Mesothelial cell of epicardium (in vitro differentiated cells): ENCODE results near the gene ZNF23. TPM values are rescaled to one million over a fixed set of nuclear protein-coding genes. Genes with fewer than 3 reads are reported as not detected.

ENCODE experiments used
- DNase-seq, 2 experiments: peaks; one replicate each; pipeline ENCODE4 v3.0.0; 2021; ENCODE audit warnings: low spot score in 2 of 2; ENCODE audit not compliant: unreplicated experiment in 2 of 2
- H3K27ac Mint-ChIP-seq: 2 replicates; pipeline ENCODE4 v1.8.0; 2021; ENCODE audit warnings: mixed read lengths
- H3K27me3 Mint-ChIP-seq: 2 replicates; pipeline ENCODE4 v1.8.0; 2021; ENCODE audit warnings: low read depth, mixed read lengths
- H3K36me3 Mint-ChIP-seq: 2 replicates; pipeline ENCODE4 v1.8.0; 2021; ENCODE audit warnings: mixed read lengths
- H3K4me1 Mint-ChIP-seq: 2 replicates; pipeline ENCODE4 v1.8.0; 2021; ENCODE audit warnings: mixed read lengths
- H3K4me3 Mint-ChIP-seq: 2 replicates; pipeline ENCODE4 v1.8.0; 2021; ENCODE audit warnings: mild to moderate bottlenecking, moderate library complexity, mixed read lengths
- H3K9me3 Mint-ChIP-seq: 2 replicates; pipeline ENCODE4 v1.8.0; 2021; ENCODE audit warnings: mixed read lengths
- total RNA-seq: library from RNA; stranded (reverse); gene quantifications from 3 replicates; pipeline ENCODE4 v1.2.1, GENCODE V29; 2021
- TF ChIP-seq, protein P1 (sequence below): fragments of 200-600 bp; sonication (generic); IDR thresholded peaks from one replicate; pipeline ENCODE4 v1.5.0; 2021; ENCODE audit warnings: antibody characterized with exemption; ENCODE audit not compliant: unreplicated experiment

Gene ZNF23
- total RNA-seq, 1 donor from 2014 or later: 12.8 TPM

DNA sequence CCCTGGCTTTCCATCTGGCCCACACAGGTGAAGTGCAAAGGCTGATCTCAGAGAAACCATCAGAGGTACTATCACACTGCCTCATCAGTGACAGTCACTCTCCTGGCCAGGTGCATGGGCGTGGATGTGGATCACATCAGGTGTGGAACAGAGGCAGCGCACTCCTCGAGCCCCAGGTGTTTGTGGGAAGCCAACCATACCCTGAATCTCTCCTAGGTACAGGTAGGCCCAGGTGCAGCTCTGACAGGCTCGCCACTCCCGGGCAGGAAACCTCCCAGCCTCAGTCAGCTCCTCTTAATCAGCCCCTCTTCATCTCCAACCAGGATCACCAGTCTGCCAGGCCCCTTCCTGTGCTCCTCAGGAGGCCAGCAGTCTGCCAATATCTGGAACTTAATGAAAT lies 51.9 kb downstream of the ZNF23 start:
- DNase-seq: no peak
- Mint-ChIP-seq H3K27me3 (peaks cover 57% of the 10 kb centered on the region), H3K4me1 (peaks cover 10% of the 10 kb centered on the region), H3K36me3 (no peaks in the 10 kb centered on the region), H3K4me3 (no peak overlapping the region), H3K27ac (no peak overlapping the region), H3K9me3 (no peaks in the 10 kb centered on the region)
- TF ChIP-seq, protein P1, sequence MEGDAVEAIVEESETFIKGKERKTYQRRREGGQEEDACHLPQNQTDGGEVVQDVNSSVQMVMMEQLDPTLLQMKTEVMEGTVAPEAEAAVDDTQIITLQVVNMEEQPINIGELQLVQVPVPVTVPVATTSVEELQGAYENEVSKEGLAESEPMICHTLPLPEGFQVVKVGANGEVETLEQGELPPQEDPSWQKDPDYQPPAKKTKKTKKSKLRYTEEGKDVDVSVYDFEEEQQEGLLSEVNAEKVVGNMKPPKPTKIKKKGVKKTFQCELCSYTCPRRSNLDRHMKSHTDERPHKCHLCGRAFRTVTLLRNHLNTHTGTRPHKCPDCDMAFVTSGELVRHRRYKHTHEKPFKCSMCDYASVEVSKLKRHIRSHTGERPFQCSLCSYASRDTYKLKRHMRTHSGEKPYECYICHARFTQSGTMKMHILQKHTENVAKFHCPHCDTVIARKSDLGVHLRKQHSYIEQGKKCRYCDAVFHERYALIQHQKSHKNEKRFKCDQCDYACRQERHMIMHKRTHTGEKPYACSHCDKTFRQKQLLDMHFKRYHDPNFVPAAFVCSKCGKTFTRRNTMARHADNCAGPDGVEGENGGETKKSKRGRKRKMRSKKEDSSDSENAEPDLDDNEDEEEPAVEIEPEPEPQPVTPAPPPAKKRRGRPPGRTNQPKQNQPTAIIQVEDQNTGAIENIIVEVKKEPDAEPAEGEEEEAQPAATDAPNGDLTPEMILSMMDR: no peak

DNA sequence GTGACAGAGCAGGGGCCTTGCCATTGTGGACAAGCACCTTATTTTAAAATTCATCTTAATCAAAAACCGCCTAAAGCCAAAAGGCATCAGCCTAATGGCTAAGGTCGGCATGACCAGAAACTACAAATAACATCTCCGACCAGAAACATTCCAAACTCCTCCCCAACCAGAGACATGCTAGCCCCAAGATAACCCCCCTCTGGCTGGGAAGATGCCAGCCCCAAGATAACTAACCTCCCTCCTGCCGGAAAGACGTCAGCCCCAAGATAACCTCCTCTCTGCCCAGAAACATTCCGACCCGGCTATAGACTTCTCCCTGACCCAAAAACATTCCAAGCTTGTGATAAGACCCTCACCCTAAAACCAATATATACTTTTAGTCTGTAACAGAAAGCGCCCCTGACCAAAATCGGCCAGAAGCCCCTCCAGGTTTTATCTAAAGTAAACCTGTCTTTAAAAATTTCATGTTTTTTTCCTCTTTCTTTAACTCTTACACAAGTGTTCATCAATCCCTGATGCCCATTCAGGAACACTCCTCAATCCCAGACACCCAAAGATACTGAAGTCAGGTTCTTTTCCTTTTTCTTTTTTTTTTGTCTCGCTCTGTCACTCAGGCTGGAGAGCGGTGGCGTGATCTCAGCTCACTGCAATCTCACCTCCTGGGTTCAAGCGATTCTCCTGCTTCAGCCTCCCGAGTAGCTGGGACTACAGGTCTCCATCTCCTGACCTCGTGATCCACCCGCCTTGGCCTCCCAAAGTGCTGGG lies 52.9 kb downstream of the ZNF23 start:
- Mint-ChIP-seq H3K36me3 (no peaks in the 10 kb centered on the region), H3K9me3 (peaks cover 7% of the 10 kb centered on the region), H3K4me1 (peaks cover 10% of the 10 kb centered on the region), H3K27me3 (peaks cover 58% of the 10 kb centered on the region), H3K4me3 (no peak overlapping the region), H3K27ac (no peak overlapping the region)
- TF ChIP-seq, protein P1: no peak
- DNase-seq: no peak

DNA sequence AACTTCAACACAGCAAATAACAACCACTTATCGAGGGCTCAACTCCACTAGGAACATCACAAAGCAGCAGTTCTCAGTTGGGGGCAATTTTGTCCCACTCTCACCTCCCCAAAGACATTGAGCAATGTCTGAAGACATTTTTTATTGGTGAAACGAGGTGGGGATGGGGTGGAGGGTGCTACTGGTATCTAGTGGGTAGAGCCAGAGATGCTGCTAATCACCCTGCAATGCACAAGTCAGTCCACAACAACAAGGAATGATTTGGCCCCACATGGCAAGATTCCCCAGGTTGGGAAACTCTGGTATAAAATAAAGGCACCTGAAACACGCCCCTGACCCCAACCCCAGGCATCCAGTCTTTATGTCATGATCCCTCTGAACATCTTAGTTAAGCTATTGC lies 53.5 kb downstream of the ZNF23 start:
- H3K36me3 Mint-ChIP-seq: no peaks in the 10 kb centered on the region
- H3K27ac Mint-ChIP-seq: no peak overlapping the region
- peaks cover 10% of the 10 kb centered on the region for H3K4me1 Mint-ChIP-seq
- peaks cover 58% of the 10 kb centered on the region for H3K27me3 Mint-ChIP-seq
- TF ChIP-seq, protein P1: no peak
- H3K4me3 Mint-ChIP-seq: no peak overlapping the region
- H3K9me3 Mint-ChIP-seq: peaks cover 7% of the 10 kb centered on the region
- no peak for DNase-seq

DNA sequence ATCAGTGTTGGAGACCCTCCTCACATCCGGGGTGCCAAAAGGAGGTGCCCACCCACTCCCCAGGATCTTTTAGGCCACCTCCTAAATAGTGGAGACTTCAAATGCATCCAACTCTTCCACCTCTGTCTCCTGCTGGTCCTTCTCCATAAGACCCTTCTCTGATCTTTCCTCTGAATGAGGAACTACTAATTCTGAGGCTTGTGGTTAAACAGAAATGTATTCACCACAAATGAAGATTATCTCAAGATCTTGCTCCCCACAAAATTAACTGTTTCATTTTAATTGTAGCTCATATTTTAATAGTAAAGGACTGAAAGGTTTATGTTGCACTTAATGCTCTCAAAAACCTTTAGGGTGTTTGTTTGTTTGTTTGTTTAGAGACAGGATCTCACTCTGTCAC lies 54.3 kb downstream of the ZNF23 start:
- Mint-ChIP-seq H3K36me3 (no peaks in the 10 kb centered on the region), H3K4me1 (peaks cover 8% of the 10 kb centered on the region), H3K27ac (no peak overlapping the region), H3K4me3 (no peak overlapping the region), H3K9me3 (peaks cover 7% of the 10 kb centered on the region), H3K27me3 (peaks cover 55% of the 10 kb centered on the region)
- TF ChIP-seq, protein P1: no peak
- no peak for DNase-seq

DNA sequence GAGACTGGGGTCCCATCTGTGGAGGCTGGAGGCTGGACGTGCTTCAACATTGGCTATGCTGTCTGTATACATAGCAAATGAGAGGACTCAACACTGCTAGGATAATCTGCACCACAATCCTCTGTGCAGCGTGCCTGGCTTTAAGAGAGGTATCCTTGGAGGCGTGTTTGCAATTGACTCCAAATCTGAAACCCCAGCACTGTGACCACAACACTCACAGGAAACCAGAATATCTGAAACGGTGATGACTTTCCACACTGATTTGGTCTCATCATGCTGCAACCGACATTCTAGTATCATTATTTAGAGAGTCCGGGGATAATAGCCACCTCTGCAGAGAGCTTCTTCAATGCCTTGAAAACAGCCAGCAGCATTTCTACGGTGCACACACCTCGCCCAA lies 55.3 kb downstream of the ZNF23 start:
- H3K27me3 Mint-ChIP-seq: peaks cover 53% of the 10 kb centered on the region
- H3K4me1 Mint-ChIP-seq: peaks cover 6% of the 10 kb centered on the region
- H3K36me3 Mint-ChIP-seq: no peaks in the 10 kb centered on the region
- no peak for DNase-seq
- H3K4me3 Mint-ChIP-seq: no peak overlapping the region
- peaks cover 7% of the 10 kb centered on the region for H3K9me3 Mint-ChIP-seq
- H3K27ac Mint-ChIP-seq: no peak overlapping the region
- TF ChIP-seq, protein P1: no peak

DNA sequence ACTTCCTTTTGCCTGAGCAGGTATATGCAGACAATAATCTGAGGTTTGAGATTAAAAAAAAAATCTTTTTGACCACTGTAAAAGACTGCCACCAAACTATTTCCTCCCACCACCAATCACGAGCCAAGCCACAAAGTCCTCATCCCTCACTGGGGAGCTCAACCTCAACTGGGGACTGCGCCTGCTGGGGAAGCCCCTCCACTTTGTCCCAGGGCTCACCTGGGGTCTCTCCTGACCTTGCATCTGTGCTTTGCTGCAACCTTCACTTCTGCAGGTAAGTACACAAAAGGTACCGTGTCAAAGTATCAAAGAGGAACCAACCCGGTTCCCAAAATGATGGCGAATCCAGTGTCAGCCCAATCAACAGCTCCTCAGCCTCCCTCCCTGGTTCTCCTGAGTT lies 55.7 kb downstream of the ZNF23 start:
- peaks cover 6% of the 10 kb centered on the region for H3K4me1 Mint-ChIP-seq
- no peaks in the 10 kb centered on the region for H3K36me3 Mint-ChIP-seq
- H3K27ac Mint-ChIP-seq: no peak overlapping the region
- peaks cover 53% of the 10 kb centered on the region for H3K27me3 Mint-ChIP-seq
- TF ChIP-seq, protein P1: no peak
- DNase-seq: no peak
- H3K4me3 Mint-ChIP-seq: no peak overlapping the region
- peaks cover 7% of the 10 kb centered on the region for H3K9me3 Mint-ChIP-seq
